ENCODE measurements around the gene ZBTB45. TPM values are rescaled to one million over a fixed set of nuclear protein-coding genes. Genes with fewer than 3 reads are reported as not detected.

Gene ZBTB45
- polyA plus RNA-seq, 2 donors: 6.4 to 7.4 TPM

GRCh38 chr19:58538257-58539168 is 18.9 kb upstream of the ZBTB45 start:
- H3K4me3 ChIP-seq (ENCODE audit: low read depth in 1 of 2, low read length in 2 of 2): peak overlapping the region; percentile 13 to 31
- H3K27ac ChIP-seq (ENCODE audit: low read depth in 2 of 2, low read length in 1 of 2): peak overlapping the region in 1 of 2 donors; percentile 28
- H3K4me1 ChIP-seq (ENCODE audit: control insufficient read depth in 2 of 2, insufficient read depth in 2 of 2, low read length in 1 of 2): peaks cover 0 to 8% of the 10 kb centered on the region in 2 donors
- 2 to 3% methylated on average over 55 of the region's 55 CpGs for WGBS, 2 donors
- H3K27me3 ChIP-seq (ENCODE audit: control insufficient read depth in 1 of 2, insufficient read depth in 2 of 2, low read length in 2 of 2): no peaks in the 10 kb centered on the region
- no peaks in the 10 kb centered on the region for H3K36me3 ChIP-seq (ENCODE audit: control insufficient read depth in 2 of 2, insufficient read depth in 2 of 2, low read length in 1 of 2)
- no peaks in the 10 kb centered on the region for H3K9me3 ChIP-seq (ENCODE audit: control insufficient read depth in 2 of 2, insufficient read depth in 1 of 2, low read depth in 1 of 2, low read length in 1 of 2)

GRCh38 chr19:58536852-58537798 is 17.5 kb upstream of the ZBTB45 start:
- Histone ChIP-seq H3K4me3 (ENCODE audit: low read depth in 1 of 2, low read length in 2 of 2) (no peak overlapping the region), H3K9me3 (ENCODE audit: control insufficient read depth in 2 of 2, insufficient read depth in 1 of 2, low read depth in 1 of 2, low read length in 1 of 2) (no peaks in the 10 kb centered on the region), H3K4me1 (ENCODE audit: control insufficient read depth in 2 of 2, insufficient read depth in 2 of 2, low read length in 1 of 2) (peaks cover 0 to 8% of the 10 kb centered on the region in 2 donors), H3K36me3 (ENCODE audit: control insufficient read depth in 2 of 2, insufficient read depth in 2 of 2, low read length in 1 of 2) (no peaks in the 10 kb centered on the region), H3K27ac (ENCODE audit: low read depth in 2 of 2, low read length in 1 of 2) (no peak overlapping the region), H3K27me3 (ENCODE audit: control insufficient read depth in 1 of 2, insufficient read depth in 2 of 2, low read length in 2 of 2) (no peaks in the 10 kb centered on the region)
- 92% methylated on average over 8 of the region's 8 CpGs for WGBS, 2 donors

- H3K36me3 ChIP-seq (ENCODE audit: control insufficient read depth in 2 of 2, insufficient read depth in 2 of 2, low read length in 1 of 2): no peaks in the 10 kb centered on the region
- no peak overlapping the region for H3K27ac ChIP-seq (ENCODE audit: low read depth in 2 of 2, low read length in 1 of 2)
- H3K4me3 ChIP-seq (ENCODE audit: low read depth in 1 of 2, low read length in 2 of 2): no peak overlapping the region
- H3K4me1 ChIP-seq (ENCODE audit: control insufficient read depth in 2 of 2, insufficient read depth in 2 of 2, low read length in 1 of 2): peaks cover 0 to 8% of the 10 kb centered on the region in 2 donors
- H3K27me3 ChIP-seq (ENCODE audit: control insufficient read depth in 1 of 2, insufficient read depth in 2 of 2, low read length in 2 of 2): no peaks in the 10 kb centered on the region
- no peaks in the 10 kb centered on the region for H3K9me3 ChIP-seq (ENCODE audit: control insufficient read depth in 2 of 2, insufficient read depth in 1 of 2, low read depth in 1 of 2, low read length in 1 of 2)
- 91 to 98% methylated on average over 3 of the region's 3 CpGs for WGBS, 2 donors
These were observed 16.2 kb upstream of the ZBTB45 start for GRCh38 chr19:58535857-58536256.

GRCh38 chr19:58531034-58531840 is 11.6 kb upstream of the ZBTB45 start:
- no peaks in the 10 kb centered on the region for H3K4me1 ChIP-seq (ENCODE audit: control insufficient read depth in 2 of 2, insufficient read depth in 2 of 2, low read length in 1 of 2)
- WGBS, 2 donors: 65 to 69% methylated on average over 10 of the region's 10 CpGs
- H3K9me3 ChIP-seq (ENCODE audit: control insufficient read depth in 2 of 2, insufficient read depth in 1 of 2, low read depth in 1 of 2, low read length in 1 of 2): no peaks in the 10 kb centered on the region
- no peaks in the 10 kb centered on the region for H3K27me3 ChIP-seq (ENCODE audit: control insufficient read depth in 1 of 2, insufficient read depth in 2 of 2, low read length in 2 of 2)
- no peak overlapping the region for H3K27ac ChIP-seq (ENCODE audit: low read depth in 2 of 2, low read length in 1 of 2)
- no peaks in the 10 kb centered on the region for H3K36me3 ChIP-seq (ENCODE audit: control insufficient read depth in 2 of 2, insufficient read depth in 2 of 2, low read length in 1 of 2)
- H3K4me3 ChIP-seq (ENCODE audit: low read depth in 1 of 2, low read length in 2 of 2): no peak overlapping the region

- Histone ChIP-seq H3K27ac (ENCODE audit: low read depth in 2 of 2, low read length in 1 of 2) (no peak overlapping the region), H3K9me3 (ENCODE audit: control insufficient read depth in 2 of 2, insufficient read depth in 1 of 2, low read depth in 1 of 2, low read length in 1 of 2) (no peaks in the 10 kb centered on the region), H3K4me1 (ENCODE audit: control insufficient read depth in 2 of 2, insufficient read depth in 2 of 2, low read length in 1 of 2) (no peaks in the 10 kb centered on the region), H3K4me3 (ENCODE audit: low read depth in 1 of 2, low read length in 2 of 2) (no peak overlapping the region), H3K27me3 (ENCODE audit: control insufficient read depth in 1 of 2, insufficient read depth in 2 of 2, low read length in 2 of 2) (no peaks in the 10 kb centered on the region), H3K36me3 (ENCODE audit: control insufficient read depth in 2 of 2, insufficient read depth in 2 of 2, low read length in 1 of 2) (no peaks in the 10 kb centered on the region)
- WGBS, 2 donors: 75 to 78% methylated on average over 3 of the region's 3 CpGs
These were observed 9.8 kb upstream of the ZBTB45 start for GRCh38 chr19:58529405-58529804.

GRCh38 chr19:58522709-58523108 is 3.1 kb upstream of the ZBTB45 start:
- Histone ChIP-seq H3K4me1 (ENCODE audit: control insufficient read depth in 2 of 2, insufficient read depth in 2 of 2, low read length in 1 of 2) (peaks cover 10 to 12% of the 10 kb centered on the region in 2 donors), H3K27ac (ENCODE audit: low read depth in 2 of 2, low read length in 1 of 2) (no peak overlapping the region), H3K9me3 (ENCODE audit: control insufficient read depth in 2 of 2, insufficient read depth in 1 of 2, low read depth in 1 of 2, low read length in 1 of 2) (no peaks in the 10 kb centered on the region), H3K36me3 (ENCODE audit: control insufficient read depth in 2 of 2, insufficient read depth in 2 of 2, low read length in 1 of 2) (no peaks in the 10 kb centered on the region), H3K4me3 (ENCODE audit: low read depth in 1 of 2, low read length in 2 of 2) (no peak overlapping the region), H3K27me3 (ENCODE audit: control insufficient read depth in 1 of 2, insufficient read depth in 2 of 2, low read length in 2 of 2) (no peaks in the 10 kb centered on the region)
- 78 to 85% methylated on average over 3 of the region's 3 CpGs for WGBS, 2 donors

GRCh38 chr19:58521651-58522050 is 2.0 kb upstream of the ZBTB45 start:
- peaks cover 0 to 9% of the 10 kb centered on the region in 2 donors for H3K36me3 ChIP-seq (ENCODE audit: control insufficient read depth in 2 of 2, insufficient read depth in 2 of 2, low read length in 1 of 2)
- no peaks in the 10 kb centered on the region for H3K9me3 ChIP-seq (ENCODE audit: control insufficient read depth in 2 of 2, insufficient read depth in 1 of 2, low read depth in 1 of 2, low read length in 1 of 2)
- peaks cover 12 to 16% of the 10 kb centered on the region in 2 donors for H3K4me1 ChIP-seq (ENCODE audit: control insufficient read depth in 2 of 2, insufficient read depth in 2 of 2, low read length in 1 of 2)
- WGBS, 2 donors: 72 to 80% methylated on average over 4 of the region's 4 CpGs
- no peak overlapping the region for H3K27ac ChIP-seq (ENCODE audit: low read depth in 2 of 2, low read length in 1 of 2)
- no peak overlapping the region for H3K4me3 ChIP-seq (ENCODE audit: low read depth in 1 of 2, low read length in 2 of 2)
- H3K27me3 ChIP-seq (ENCODE audit: control insufficient read depth in 1 of 2, insufficient read depth in 2 of 2, low read length in 2 of 2): no peaks in the 10 kb centered on the region

GRCh38 chr19:58520257-58520599 is 618 bp upstream of the ZBTB45 start:
- peak overlapping the region; percentile 72 to 92 for H3K4me3 ChIP-seq (ENCODE audit: low read depth in 1 of 2, low read length in 2 of 2)
- H3K9me3 ChIP-seq (ENCODE audit: control insufficient read depth in 2 of 2, insufficient read depth in 1 of 2, low read depth in 1 of 2, low read length in 1 of 2): no peaks in the 10 kb centered on the region
- peaks cover 12 to 16% of the 10 kb centered on the region in 2 donors for H3K4me1 ChIP-seq (ENCODE audit: control insufficient read depth in 2 of 2, insufficient read depth in 2 of 2, low read length in 1 of 2)
- 10% methylated on average over 7 of the region's 7 CpGs for WGBS, 2 donors
- peak overlapping the region; percentile 99 for H3K27ac ChIP-seq (ENCODE audit: low read depth in 2 of 2, low read length in 1 of 2)
- peaks cover 0 to 16% of the 10 kb centered on the region in 2 donors for H3K36me3 ChIP-seq (ENCODE audit: control insufficient read depth in 2 of 2, insufficient read depth in 2 of 2, low read length in 1 of 2)
- no peaks in the 10 kb centered on the region for H3K27me3 ChIP-seq (ENCODE audit: control insufficient read depth in 1 of 2, insufficient read depth in 2 of 2, low read length in 2 of 2)

GRCh38 chr19:58519087-58519354 is 589 bp downstream of the ZBTB45 start:
- Histone ChIP-seq H3K36me3 (ENCODE audit: control insufficient read depth in 2 of 2, insufficient read depth in 2 of 2, low read length in 1 of 2) (peaks cover 0 to 16% of the 10 kb centered on the region in 2 donors), H3K4me3 (ENCODE audit: low read depth in 1 of 2, low read length in 2 of 2) (peak overlapping the region; percentile 72 to 92), H3K27ac (ENCODE audit: low read depth in 2 of 2, low read length in 1 of 2) (peak overlapping the region; percentile 99), H3K4me1 (ENCODE audit: control insufficient read depth in 2 of 2, insufficient read depth in 2 of 2, low read length in 1 of 2) (peaks cover 17 to 23% of the 10 kb centered on the region in 2 donors), H3K27me3 (ENCODE audit: control insufficient read depth in 1 of 2, insufficient read depth in 2 of 2, low read length in 2 of 2) (no peaks in the 10 kb centered on the region), H3K9me3 (ENCODE audit: control insufficient read depth in 2 of 2, insufficient read depth in 1 of 2, low read depth in 1 of 2, low read length in 1 of 2) (no peaks in the 10 kb centered on the region)
- 0 to 1% methylated on average over 14 of the region's 14 CpGs for WGBS, 2 donors
